ENCODE measurements around the gene PRMT5. TPM values are rescaled to one million over a fixed set of nuclear protein-coding genes. Genes with fewer than 3 reads are reported as not detected.

Gene PRMT5
- total RNA-seq, 1 donor from 2014 or later = 91.6 TPM

DNA sequence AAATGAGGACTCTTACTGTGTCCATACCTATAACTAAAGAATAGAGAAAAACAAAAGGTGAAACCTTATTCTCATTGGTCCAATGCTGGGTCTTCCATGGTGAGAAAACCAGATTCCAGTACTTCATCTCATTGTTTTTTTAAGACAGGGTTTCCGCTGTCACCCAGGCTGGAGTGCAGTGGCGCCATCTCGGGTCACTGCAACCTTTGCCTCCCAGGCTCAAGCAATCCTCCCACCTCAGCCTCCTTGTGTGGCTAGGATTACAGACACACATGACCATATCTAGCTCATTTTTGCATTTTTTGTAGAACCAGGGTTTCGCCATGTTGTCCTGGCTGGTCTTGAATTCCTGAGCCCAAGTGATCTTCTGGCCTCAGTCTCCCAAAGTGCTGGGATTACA lies 23.5 kb downstream of the PRMT5 start:
- Histone ChIP-seq H3K4me1 (ENCODE audit: insufficient read depth, low read length) (no peaks in the 10 kb centered on the region), H3K36me3 (ENCODE audit: insufficient read depth, low read length) (peaks cover 62% of the 10 kb centered on the region), H4K20me1 (ENCODE audit: insufficient read depth, low read length) (no peaks in the 10 kb centered on the region), H3K79me2 (ENCODE audit: insufficient read depth, low read length) (peaks cover 10% of the 10 kb centered on the region), H3K27me3 (ENCODE audit: insufficient read depth, low read length) (no peaks in the 10 kb centered on the region), H3K27ac (ENCODE audit: low read depth, low read length) (no peak overlapping the region), H2AFZ (ENCODE audit: low read depth, low read length) (no peak overlapping the region), H3K9me3 (ENCODE audit: insufficient read depth, low read depth, low read length) (no peaks in the 10 kb centered on the region), H3K4me3 (ENCODE audit: insufficient read depth, low read depth, low read length) (no peak overlapping the region), H3K4me2 (ENCODE audit: low read length) (no peak overlapping the region), H3K9ac (ENCODE audit: low read length) (no peak overlapping the region)
- H3K27ac Mint-ChIP-seq (ENCODE audit: unreplicated experiment) = no peak overlapping the region
- no peaks in the 10 kb centered on the region for H3K27me3 Mint-ChIP-seq (ENCODE audit: low read depth, unreplicated experiment)
- peaks cover 20% of the 10 kb centered on the region for H3K36me3 Mint-ChIP-seq (ENCODE audit: low read depth, unreplicated experiment)
- no peak overlapping the region for H3K4me3 Mint-ChIP-seq (ENCODE audit: unreplicated experiment)
- H3K9me3 Mint-ChIP-seq (ENCODE audit: unreplicated experiment) = no peaks in the 10 kb centered on the region
- TF ChIP-seq CTCF (IDR thresholded peaks at IDR 0.05; ENCODE audit: insufficient read depth, low read depth, low read length) (no peak), EZH2 (IDR thresholded peaks at IDR 0.05; ENCODE audit: insufficient read depth, low read length) (no peak)
- FAIRE-seq (no peak), DNase-seq (ENCODE audit: low read depth) (no peak)
- no peaks in the 10 kb centered on the region for H3K4me1 Mint-ChIP-seq (ENCODE audit: low read depth, unreplicated experiment)

GRCh38 chr14:22903742-22904087 lies 25.5 kb downstream of the PRMT5 start:
- FAIRE-seq (no peak), DNase-seq (ENCODE audit: low read depth) (no peak)
- H3K9ac ChIP-seq (ENCODE audit: low read length) = no peak overlapping the region
- TF ChIP-seq CTCF (IDR thresholded peaks at IDR 0.05; ENCODE audit: insufficient read depth, low read depth, low read length) (no peak), EZH2 (IDR thresholded peaks at IDR 0.05; ENCODE audit: insufficient read depth, low read length) (no peak)
- Mint-ChIP-seq H3K36me3 (ENCODE audit: low read depth, unreplicated experiment) (peaks cover 20% of the 10 kb centered on the region), H3K9me3 (ENCODE audit: unreplicated experiment) (no peaks in the 10 kb centered on the region), H3K27me3 (ENCODE audit: low read depth, unreplicated experiment) (no peaks in the 10 kb centered on the region), H3K4me3 (ENCODE audit: unreplicated experiment) (no peak overlapping the region), H3K27ac (ENCODE audit: unreplicated experiment) (no peak overlapping the region), H3K4me1 (ENCODE audit: low read depth, unreplicated experiment) (peaks cover 11% of the 10 kb centered on the region)
- H3K9me3 ChIP-seq (ENCODE audit: insufficient read depth, low read depth, low read length) = no peaks in the 10 kb centered on the region
- peaks cover 6% of the 10 kb centered on the region for H3K4me1 ChIP-seq (ENCODE audit: insufficient read depth, low read length)
- H3K4me2 ChIP-seq (ENCODE audit: low read length) = no peak overlapping the region
- no peak overlapping the region for H3K27ac ChIP-seq (ENCODE audit: low read depth, low read length)
- H3K36me3 ChIP-seq (ENCODE audit: insufficient read depth, low read length) = peaks cover 54% of the 10 kb centered on the region
- no peaks in the 10 kb centered on the region for H3K79me2 ChIP-seq (ENCODE audit: insufficient read depth, low read length)
- no peak overlapping the region for H3K4me3 ChIP-seq (ENCODE audit: insufficient read depth, low read depth, low read length)
- H4K20me1 ChIP-seq (ENCODE audit: insufficient read depth, low read length) = no peaks in the 10 kb centered on the region
- no peaks in the 10 kb centered on the region for H3K27me3 ChIP-seq (ENCODE audit: insufficient read depth, low read length)
- no peak overlapping the region for H2AFZ ChIP-seq (ENCODE audit: low read depth, low read length)

DNA sequence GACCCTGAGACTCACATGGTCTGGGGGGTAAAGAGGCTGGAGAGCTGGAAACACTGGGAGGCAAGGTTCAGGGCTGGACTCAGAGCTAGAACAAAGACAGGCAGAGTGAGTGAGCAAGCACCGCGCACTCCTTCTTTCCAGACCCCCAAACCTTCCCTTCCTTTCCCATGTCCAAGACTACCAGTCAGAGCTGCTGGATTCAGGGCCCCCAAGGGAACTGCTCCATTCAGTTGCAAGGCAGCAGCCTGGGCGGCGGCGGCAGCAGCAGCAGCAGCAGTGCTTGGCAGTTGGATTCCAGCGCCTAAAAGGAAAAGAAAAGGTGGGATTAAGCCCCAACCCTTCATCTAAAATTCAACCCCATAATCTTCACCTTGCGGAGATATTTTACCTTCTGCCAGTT lies 27.4 kb downstream of the PRMT5 start:
- no peaks in the 10 kb centered on the region for H3K9me3 Mint-ChIP-seq (ENCODE audit: unreplicated experiment)
- Histone ChIP-seq H3K9ac (ENCODE audit: low read length) (no peak overlapping the region), H3K27ac (ENCODE audit: low read depth, low read length) (no peak overlapping the region), H4K20me1 (ENCODE audit: insufficient read depth, low read length) (no peaks in the 10 kb centered on the region), H3K27me3 (ENCODE audit: insufficient read depth, low read length) (no peaks in the 10 kb centered on the region), H3K4me3 (ENCODE audit: insufficient read depth, low read depth, low read length) (no peak overlapping the region), H2AFZ (ENCODE audit: low read depth, low read length) (no peak overlapping the region), H3K79me2 (ENCODE audit: insufficient read depth, low read length) (no peaks in the 10 kb centered on the region), H3K36me3 (ENCODE audit: insufficient read depth, low read length) (peaks cover 46% of the 10 kb centered on the region), H3K4me1 (ENCODE audit: insufficient read depth, low read length) (peaks cover 15% of the 10 kb centered on the region), H3K4me2 (ENCODE audit: low read length) (no peak overlapping the region), H3K9me3 (ENCODE audit: insufficient read depth, low read depth, low read length) (no peaks in the 10 kb centered on the region)
- no peak overlapping the region for H3K27ac Mint-ChIP-seq (ENCODE audit: unreplicated experiment)
- no peaks in the 10 kb centered on the region for H3K27me3 Mint-ChIP-seq (ENCODE audit: low read depth, unreplicated experiment)
- H3K36me3 Mint-ChIP-seq (ENCODE audit: low read depth, unreplicated experiment) = peaks cover 20% of the 10 kb centered on the region
- peak overlapping the region; percentile 17 for H3K4me3 Mint-ChIP-seq (ENCODE audit: unreplicated experiment)
- DNase-seq (ENCODE audit: low read depth) = no peak
- FAIRE-seq = no peak
- TF ChIP-seq CTCF (IDR thresholded peaks at IDR 0.05; ENCODE audit: insufficient read depth, low read depth, low read length) (no peak), EZH2 (IDR thresholded peaks at IDR 0.05; ENCODE audit: insufficient read depth, low read length) (no peak)
- peaks cover 26% of the 10 kb centered on the region for H3K4me1 Mint-ChIP-seq (ENCODE audit: low read depth, unreplicated experiment)
